CD14-positive monocyte (primary cell): ENCODE measurements around the gene BTBD9. TPM values are rescaled to one million over a fixed set of nuclear protein-coding genes. Genes with fewer than 3 reads are reported as not detected.

Source experiments
- DNase-seq, 3 donors: peaks; one replicate each; pipeline ENCODE4 v3.0.0-alpha.2; 2011 to 2022
- H2AFZ ChIP-seq: 2 replicates; pipeline ENCODE4 v1.6.0; 2012; ENCODE audit warnings: mild to moderate bottlenecking, low read depth, low read length, inconsistent platforms; ENCODE audit not compliant: insufficient read depth, poor library complexity, severe bottlenecking
- H3K27ac ChIP-seq, 2 donors: 1 replicate in 1 of 2; 2 replicates in 1 of 2; pipeline ENCODE4 v1.5.1; 2012 to 2013; ENCODE audit warnings: low read length in 2 of 2, control low read depth in 1 of 2, inconsistent platforms in 1 of 2, low read depth in 1 of 2, mild to moderate bottlenecking in 1 of 2
- H3K27me3 ChIP-seq, 2 donors: one replicate each; pipeline versions ENCODE4 v1.6.0 to v1.6.1; 2011 to 2013; ENCODE audit warnings: low read length in 2 of 2; ENCODE audit not compliant: control insufficient read depth in 2 of 2, insufficient read depth in 2 of 2
- H3K36me3 ChIP-seq, 2 donors: replicated peaks in 1 of 2; 1 replicate in 1 of 2; 2 replicates in 1 of 2; pipeline versions ENCODE4 v1.5.1 to v1.6.1; 2012 to 2013; ENCODE audit warnings: low read length in 2 of 2, control low read depth in 1 of 2, inconsistent platforms in 1 of 2, mild to moderate bottlenecking in 1 of 2; ENCODE audit not compliant: insufficient read depth in 2 of 2, control insufficient read depth in 1 of 2
- H3K4me1 ChIP-seq, 2 donors: 1 replicate in 1 of 2; 2 replicates in 1 of 2; pipeline versions ENCODE4 v1.5.1 to v1.6.1; 2012 to 2013; ENCODE audit warnings: low read length in 2 of 2, control low read depth in 1 of 2, inconsistent platforms in 1 of 2, mild to moderate bottlenecking in 1 of 2, moderate library complexity in 1 of 2; ENCODE audit not compliant: insufficient read depth in 2 of 2, control insufficient read depth in 1 of 2
- H3K4me2 ChIP-seq: replicated peaks from 2 replicates; pipeline ENCODE3; 2012; ENCODE audit warnings: low read length, moderate library complexity, mild to moderate bottlenecking; ENCODE audit not compliant: poor library complexity, severe bottlenecking; ENCODE audit errors: extremely low read depth
- H3K4me3 ChIP-seq, 3 experiments: fragments of 200-600 bp in 1 of 3; sonication (generic) in 1 of 3; replicated peaks in 1 of 3; 1 replicate in 2 of 3; 2 replicates in 1 of 3; pipeline ENCODE4 v1.5.1; 2011 to 2013; ENCODE audit warnings: low read length in 3 of 3, mild to moderate bottlenecking in 3 of 3, control low read depth in 2 of 3, low read depth in 2 of 3, inconsistent platforms in 1 of 3, moderate library complexity in 1 of 3
- H3K79me2 ChIP-seq: 2 replicates; pipeline ENCODE4 v1.6.0; 2012; ENCODE audit warnings: mild to moderate bottlenecking, control low read depth, inconsistent platforms, low read length, moderate library complexity; ENCODE audit not compliant: insufficient read depth
- H3K9ac ChIP-seq: 2 replicates; pipeline ENCODE4 v1.6.0; 2017; ENCODE audit warnings: low read length, mild to moderate bottlenecking; ENCODE audit not compliant: insufficient read depth, poor library complexity, severe bottlenecking
- H3K9me3 ChIP-seq, 2 donors: replicated peaks in 1 of 2; 1 replicate in 1 of 2; 2 replicates in 1 of 2; pipeline versions ENCODE4 v1.5.1 to v1.6.1; 2012 to 2013; ENCODE audit warnings: low read length in 2 of 2, control low read depth in 1 of 2; ENCODE audit not compliant: control insufficient read depth in 1 of 2, insufficient read depth in 1 of 2
- H4K20me1 ChIP-seq: 2 replicates; pipeline ENCODE4 v1.6.0; 2012; ENCODE audit warnings: mild to moderate bottlenecking, low read length, control low read depth, moderate library complexity; ENCODE audit not compliant: insufficient read depth
- H3K27ac Mint-ChIP-seq, 7 donors: one replicate each; pipeline ENCODE4 v1.8.0; 2020; ENCODE audit warnings: mild to moderate bottlenecking in 7 of 7, mixed read lengths in 7 of 7, moderate library complexity in 6 of 7, inconsistent platforms in 2 of 7
- H3K27me3 Mint-ChIP-seq, 3 donors: one replicate each; pipeline ENCODE4 v1.8.0; 2021 to 2022; ENCODE audit warnings: low read depth in 3 of 3, mild to moderate bottlenecking in 3 of 3, mixed read lengths in 3 of 3, moderate library complexity in 3 of 3, inconsistent platforms in 1 of 3
- H3K36me3 Mint-ChIP-seq, 2 donors: one replicate each; pipeline ENCODE4 v1.8.0; 2020; ENCODE audit warnings: mixed read lengths in 2 of 2, inconsistent platforms in 1 of 2, mild to moderate bottlenecking in 1 of 2
- H3K4me1 Mint-ChIP-seq: one replicate; pipeline ENCODE4 v1.8.0; 2020; ENCODE audit warnings: mild to moderate bottlenecking, mixed read lengths
- H3K4me3 Mint-ChIP-seq, 2 donors: one replicate each; pipeline ENCODE4 v1.8.0; 2020; ENCODE audit warnings: mild to moderate bottlenecking in 2 of 2, mixed read lengths in 2 of 2, moderate library complexity in 1 of 2
- H3K9me3 Mint-ChIP-seq, 7 donors: one replicate each; pipeline ENCODE4 v1.8.0; 2020 to 2022; ENCODE audit warnings: mixed read lengths in 7 of 7, mild to moderate bottlenecking in 6 of 7, moderate library complexity in 6 of 7, inconsistent platforms in 2 of 7
- CTCF ChIP-seq: fragments of 200-600 bp; IDR thresholded peaks from one replicate; pipeline ENCODE4 v1.8.0; 2022; ENCODE audit warnings: antibody characterized with exemption, mild to moderate bottlenecking
- WGBS: methylation state at CpG from one replicate; pipeline ENCODE4 v1.1.5; 2013; ENCODE audit warnings: missing lambda C conversion rate; ENCODE audit not compliant: insufficient coverage; 5-methylcytosine and 5-hydroxymethylcytosine counted together
- intact Hi-C, 2 donors: fragments of 100-400 bp; cut with micrococcal nuclease; formaldehyde crosslinking; loops; one replicate each; pipeline versions ENCODE4 v1.15.0 to v1.15.1; 2023
- polyA plus RNA-seq, 3 donors: library from polyadenylated mRNA; depleted of rRNA in 1 of 3; unstranded in 2 of 3; stranded (reverse) in 1 of 3; fragments of 300-500 nt in 2 of 3; fragments of >200 nt in 1 of 3; fragmentation: Illumina TruSeq in 2 of 3; gene quantifications; 1 replicate in 2 of 3; 2 replicates in 1 of 3; pipeline ENCODE4 v1.2.3, GENCODE V29; 2012 to 2021

Gene BTBD9
- polyA plus RNA-seq, 3 donors: 5.2 to 7.5 (median 6.2) TPM

- Histone ChIP-seq H3K4me2 (no peak overlapping the region), H4K20me1 (no peaks in the 10 kb centered on the region), H3K27me3 (no peaks in the 10 kb centered on the region), H3K4me1 (no peaks in the 10 kb centered on the region), H3K27ac (no peak overlapping the region), H3K9me3 (no peaks in the 10 kb centered on the region), H3K79me2 (no peaks in the 10 kb centered on the region), H3K4me3 (no peak overlapping the region), H3K9ac (no peak overlapping the region), H2AFZ (no peak overlapping the region), H3K36me3 (no peaks in the 10 kb centered on the region)
- no CpG with 5 or more reads among the region's 1 CpG for WGBS
- TF ChIP-seq CTCF: no peak
- no peak for DNase-seq
- Mint-ChIP-seq H3K4me3 (no peak overlapping the region), H3K9me3 (peaks cover 0 to 13% (median 2%) of the 10 kb centered on the region in 7 donors), H3K27me3 (peaks cover 0 to 2% (median 0%) of the 10 kb centered on the region in 3 donors), H3K27ac (no peak overlapping the region), H3K36me3 (peaks cover 0 to 1% of the 10 kb centered on the region in 2 donors), H3K4me1 (no peaks in the 10 kb centered on the region)
- intact Hi-C loops: no loop called here
Measured at GRCh38 chr6:38316099-38316868, 323.4 kb downstream of the BTBD9 start.

GRCh38 chr6:38311201-38311600, 328.5 kb downstream of the BTBD9 start:
- WGBS: no CpG with 5 or more reads among the region's 3 CpGs
- DNase-seq: no peak
- H3K27ac Mint-ChIP-seq: no peak overlapping the region

More at GRCh38 chr6:38311201-38311600, 328.5 kb downstream of the BTBD9 start:
- Histone ChIP-seq H3K4me3 (no peak overlapping the region), H3K9ac (no peak overlapping the region), H3K36me3 (no peaks in the 10 kb centered on the region), H3K9me3 (no peaks in the 10 kb centered on the region), H3K27me3 (no peaks in the 10 kb centered on the region), H4K20me1 (no peaks in the 10 kb centered on the region), H3K4me1 (no peaks in the 10 kb centered on the region), H3K79me2 (no peaks in the 10 kb centered on the region), H2AFZ (no peak overlapping the region), H3K27ac (no peak overlapping the region), H3K4me2 (no peak overlapping the region)
- Mint-ChIP-seq H3K4me3 (no peak overlapping the region), H3K9me3 (peaks cover 0 to 13% (median 2%) of the 10 kb centered on the region in 7 donors), H3K36me3 (no peaks in the 10 kb centered on the region), H3K4me1 (no peaks in the 10 kb centered on the region), H3K27me3 (no peaks in the 10 kb centered on the region)
- TF ChIP-seq CTCF: no peak
- intact Hi-C loops: no loop called here
